ENCODE results near the gene AMH. TPM values are rescaled to one million over a fixed set of nuclear protein-coding genes. Genes with fewer than 3 reads are reported as not detected.
"Not testable (repeated sequence)": the region's sequence is repeated elsewhere in the genome, so short reads cannot be mapped to it uniquely, and the experiment has no call there.

The AMH gene
- total RNA-seq, 1 donor from 2014 or later = 0.86 TPM

DNA sequence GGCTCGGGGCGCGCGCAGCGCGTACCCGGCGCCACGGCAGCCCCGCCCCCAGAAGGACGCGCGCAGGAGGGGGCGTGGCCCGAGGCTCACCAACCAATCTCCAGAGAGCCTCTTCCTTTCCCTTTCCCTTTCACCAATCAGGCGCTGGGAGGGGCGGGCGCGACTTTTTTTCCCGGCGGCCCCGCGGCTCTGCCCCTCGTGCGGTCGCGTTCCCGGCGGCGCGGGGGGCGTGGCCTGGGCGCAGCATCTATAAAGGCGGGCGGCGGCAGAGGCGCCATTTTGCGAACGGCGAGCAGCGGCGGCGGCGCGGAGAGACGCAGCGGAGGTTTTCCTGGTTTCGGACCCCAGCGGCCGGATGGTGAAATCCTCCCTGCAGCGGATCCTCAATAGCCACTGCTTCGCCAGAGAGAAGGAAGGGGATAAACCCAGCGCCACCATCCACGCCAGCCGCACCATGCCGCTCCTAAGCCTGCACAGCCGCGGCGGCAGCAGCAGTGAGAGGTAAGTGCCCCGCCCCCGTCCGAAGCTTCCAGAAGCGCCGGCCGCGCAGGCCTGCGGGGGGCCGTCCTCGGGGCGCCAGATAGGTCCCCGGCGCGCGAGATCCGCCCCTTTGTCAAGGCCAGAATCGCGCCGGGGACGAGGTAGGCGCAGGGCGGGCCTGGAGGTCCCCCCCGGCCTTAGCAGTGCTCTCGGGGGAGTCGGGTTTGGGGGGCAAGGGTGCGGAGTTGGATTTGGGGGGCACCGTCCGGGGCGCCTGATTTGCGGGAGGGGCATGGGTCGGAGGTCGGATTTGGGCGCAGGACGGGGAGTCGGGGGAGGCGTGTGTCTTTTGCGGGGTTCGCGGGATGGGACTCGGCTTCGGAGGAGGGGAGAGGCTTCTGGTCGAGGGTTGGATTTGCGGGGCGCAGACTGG lies 20.4 kb downstream of the AMH start:
- peak; percentile 80 for DNase-seq (ENCODE audit: low read depth, low spot score)

DNA sequence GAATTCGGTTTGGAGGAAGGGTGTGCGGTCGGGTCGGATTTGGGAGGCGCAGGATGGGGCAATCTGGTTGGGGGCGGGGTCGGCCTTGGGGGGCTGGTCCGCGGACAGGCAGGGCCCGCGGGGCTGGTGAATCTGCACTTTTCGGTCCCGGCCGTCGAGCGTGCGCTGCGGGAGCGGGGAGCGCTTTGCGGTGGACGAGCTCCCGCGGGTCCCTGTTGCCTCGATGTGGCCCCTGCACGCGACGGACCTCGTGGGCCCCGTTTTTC lies 21.0 kb downstream of the AMH start:
- no peak for DNase-seq (ENCODE audit: low read depth, low spot score)

DNA sequence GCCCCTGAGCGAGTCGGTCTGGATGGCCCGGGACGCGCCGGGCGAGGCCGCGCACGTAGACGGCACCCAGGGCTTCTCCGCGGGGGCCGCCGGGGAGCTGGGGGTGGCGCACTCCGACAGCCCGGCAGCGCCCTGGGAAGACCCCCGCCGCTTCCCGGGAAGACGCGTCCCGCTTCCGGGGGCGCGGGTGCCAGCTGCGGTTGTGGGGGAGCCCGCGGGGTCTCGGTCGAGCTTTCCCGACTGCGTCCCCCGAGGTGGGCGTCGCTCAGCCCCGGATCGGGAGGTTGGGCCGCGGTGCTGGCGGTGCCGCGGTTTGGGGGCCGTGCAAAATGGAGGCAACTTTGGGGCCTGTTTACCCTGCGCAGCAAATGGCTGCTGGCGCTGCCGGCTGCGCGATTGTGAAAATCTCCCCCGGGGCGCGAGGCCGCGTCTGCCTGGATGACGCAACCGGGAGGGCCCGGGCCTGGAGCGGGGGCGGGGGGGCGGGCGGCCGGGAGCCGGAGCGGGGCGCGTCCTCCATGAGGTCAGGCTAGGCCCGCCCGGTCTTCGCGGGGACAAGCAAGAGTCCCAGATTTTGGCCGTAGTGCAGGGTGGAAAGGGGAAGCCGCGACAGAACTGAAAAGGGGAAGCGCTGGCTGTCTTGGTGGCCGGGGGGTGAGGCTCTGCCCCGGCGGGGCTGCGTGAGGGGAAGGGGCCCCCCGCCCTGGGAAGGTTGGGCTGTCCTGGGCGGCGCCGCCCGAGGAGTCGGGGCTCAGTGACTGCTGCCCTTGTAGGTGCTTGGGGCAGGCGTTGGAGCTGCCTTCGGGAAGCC lies 21.5 kb downstream of the AMH start:
- DNase-seq (ENCODE audit: low read depth, low spot score) = peak; percentile 39

DNA sequence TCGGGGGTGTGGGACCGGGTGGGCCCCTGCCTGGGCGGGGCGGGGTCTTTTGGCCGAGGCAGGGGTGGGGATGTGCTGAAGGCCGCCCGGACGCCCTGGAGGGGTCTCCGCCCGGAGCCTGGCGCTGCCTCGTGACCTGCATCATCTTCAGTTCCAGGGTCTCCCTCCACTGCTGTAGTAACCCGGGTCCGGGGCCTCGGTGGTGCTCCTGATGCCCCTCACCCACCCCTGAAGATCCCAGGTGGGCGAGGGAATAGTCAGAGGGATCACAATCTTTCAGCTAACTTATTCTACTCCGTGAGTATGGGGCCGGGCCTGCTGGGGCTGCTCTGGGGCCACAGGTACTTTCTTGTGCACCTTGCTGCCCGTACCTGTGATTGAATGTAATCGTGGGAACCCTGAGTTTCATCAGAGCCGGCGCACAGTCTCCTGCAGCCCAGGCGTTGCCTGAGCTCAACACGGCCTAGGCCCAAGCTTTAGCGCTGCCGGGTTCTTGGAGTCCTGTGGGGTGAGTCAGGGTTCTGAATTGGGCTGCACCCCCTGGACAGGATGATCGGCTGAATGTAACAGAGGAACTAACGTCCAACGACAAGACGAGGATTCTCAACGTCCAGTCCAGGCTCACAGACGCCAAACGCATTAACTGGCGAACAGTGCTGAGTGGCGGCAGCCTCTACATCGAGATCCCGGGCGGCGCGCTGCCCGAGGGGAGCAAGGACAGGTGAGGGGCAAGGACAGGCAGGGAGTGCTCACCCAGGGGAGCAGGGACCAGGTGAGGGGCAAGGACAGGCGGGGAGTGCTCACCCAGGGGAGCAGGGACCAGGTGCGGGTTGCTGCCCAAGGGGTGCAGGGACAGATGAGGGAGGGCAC lies 22.3 kb downstream of the AMH start:
- no peak for DNase-seq (ENCODE audit: low read depth, low spot score)

DNA sequence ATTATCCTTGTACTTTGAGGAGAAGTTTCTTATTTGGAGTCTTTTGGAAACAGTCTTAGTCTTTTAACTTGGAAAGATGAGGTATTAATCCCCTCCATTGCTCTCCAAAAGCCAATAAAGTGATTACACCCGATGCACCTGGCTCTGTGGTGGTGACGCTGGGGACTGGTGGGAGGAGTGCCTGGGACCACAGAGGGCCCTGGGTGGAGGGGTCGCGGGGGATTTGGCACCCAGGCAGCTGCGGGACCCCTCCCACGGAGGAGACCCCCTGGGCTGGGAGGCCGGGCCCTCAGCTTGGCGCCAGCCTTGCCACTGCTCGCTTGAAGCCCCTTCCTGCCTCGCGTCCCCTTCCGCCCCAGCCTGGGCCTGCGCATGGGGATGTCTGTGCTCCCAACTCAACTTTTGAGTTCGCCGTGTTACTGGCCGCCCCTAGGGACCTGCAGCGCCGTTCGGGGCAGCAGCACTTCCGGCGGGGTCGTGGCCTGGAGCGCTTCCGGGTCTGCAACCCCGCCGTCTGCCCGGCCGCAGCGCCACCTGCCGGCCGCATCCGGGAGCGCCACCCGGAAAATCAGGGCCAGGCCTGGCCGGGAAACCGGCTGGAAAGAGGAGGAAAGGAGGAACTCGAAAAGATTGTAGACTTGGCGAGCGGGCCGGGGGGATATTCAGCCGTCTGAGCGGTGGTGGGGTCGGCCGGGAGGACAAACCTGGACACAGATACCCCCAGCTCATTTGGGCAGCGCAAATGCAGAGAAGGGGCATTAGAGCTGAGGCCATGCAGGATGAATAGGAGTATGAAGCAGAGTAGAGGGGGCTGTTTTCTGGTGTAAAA lies 24.4 kb downstream of the AMH start:
- no peak for DNase-seq (ENCODE audit: low read depth, low spot score)

DNA sequence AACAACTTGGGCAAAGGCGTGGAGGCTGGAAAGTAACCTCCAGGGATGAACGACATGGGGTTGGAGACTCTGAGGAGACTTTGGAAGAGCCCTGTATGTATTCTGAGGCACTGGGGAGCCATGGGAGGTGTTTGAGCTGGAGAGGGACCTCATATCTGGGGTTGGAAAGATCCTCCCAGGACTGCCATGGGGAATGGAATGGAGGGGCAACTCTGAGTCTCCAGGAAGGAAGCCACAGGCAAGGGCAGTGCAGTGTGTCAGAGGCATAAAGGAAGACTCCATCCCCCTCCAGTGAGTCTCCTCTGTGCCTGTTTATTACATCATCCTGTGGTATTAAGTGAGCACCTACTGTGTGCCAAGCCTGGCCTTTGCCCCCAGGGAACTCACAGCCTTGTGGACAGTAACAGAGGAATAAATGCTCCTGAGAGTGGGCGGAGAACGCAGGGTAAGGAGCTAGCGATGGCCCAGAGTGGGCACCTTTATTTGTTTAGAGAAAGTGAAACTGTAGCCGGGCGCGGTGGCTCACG lies 25.1 kb downstream of the AMH start:
- DNase-seq (ENCODE audit: low read depth, low spot score) = no peak

DNA sequence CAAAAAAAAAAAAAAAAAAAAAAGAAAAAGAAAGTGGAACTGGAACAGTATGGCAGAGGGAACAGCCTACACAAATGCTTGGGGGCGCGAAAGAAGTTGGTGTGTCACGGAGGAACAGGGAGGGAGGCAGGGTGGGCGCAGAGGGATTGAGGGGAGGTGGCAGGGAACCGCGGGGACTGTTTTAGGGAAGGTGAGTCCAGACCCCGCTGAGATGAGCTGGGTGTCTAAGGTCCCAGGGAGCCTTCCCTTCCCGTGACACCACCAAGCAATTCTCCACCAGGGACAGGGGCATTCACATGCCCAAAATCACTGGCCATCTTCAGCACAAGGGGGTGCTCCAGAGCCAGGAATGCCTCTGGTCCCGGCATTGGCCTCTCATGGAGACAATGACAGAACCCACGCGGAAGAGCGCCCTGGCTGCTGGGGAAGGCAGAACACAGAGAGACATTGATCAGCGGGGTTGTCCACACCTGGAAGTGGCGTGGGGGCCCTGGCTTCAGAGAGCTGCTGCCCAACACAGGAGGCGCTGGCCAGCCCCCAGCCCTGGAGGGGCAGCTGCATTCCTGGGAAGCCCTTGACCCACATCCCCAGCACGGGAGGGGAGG lies 25.9 kb downstream of the AMH start:
- no peak for DNase-seq (ENCODE audit: low read depth, low spot score)

DNA sequence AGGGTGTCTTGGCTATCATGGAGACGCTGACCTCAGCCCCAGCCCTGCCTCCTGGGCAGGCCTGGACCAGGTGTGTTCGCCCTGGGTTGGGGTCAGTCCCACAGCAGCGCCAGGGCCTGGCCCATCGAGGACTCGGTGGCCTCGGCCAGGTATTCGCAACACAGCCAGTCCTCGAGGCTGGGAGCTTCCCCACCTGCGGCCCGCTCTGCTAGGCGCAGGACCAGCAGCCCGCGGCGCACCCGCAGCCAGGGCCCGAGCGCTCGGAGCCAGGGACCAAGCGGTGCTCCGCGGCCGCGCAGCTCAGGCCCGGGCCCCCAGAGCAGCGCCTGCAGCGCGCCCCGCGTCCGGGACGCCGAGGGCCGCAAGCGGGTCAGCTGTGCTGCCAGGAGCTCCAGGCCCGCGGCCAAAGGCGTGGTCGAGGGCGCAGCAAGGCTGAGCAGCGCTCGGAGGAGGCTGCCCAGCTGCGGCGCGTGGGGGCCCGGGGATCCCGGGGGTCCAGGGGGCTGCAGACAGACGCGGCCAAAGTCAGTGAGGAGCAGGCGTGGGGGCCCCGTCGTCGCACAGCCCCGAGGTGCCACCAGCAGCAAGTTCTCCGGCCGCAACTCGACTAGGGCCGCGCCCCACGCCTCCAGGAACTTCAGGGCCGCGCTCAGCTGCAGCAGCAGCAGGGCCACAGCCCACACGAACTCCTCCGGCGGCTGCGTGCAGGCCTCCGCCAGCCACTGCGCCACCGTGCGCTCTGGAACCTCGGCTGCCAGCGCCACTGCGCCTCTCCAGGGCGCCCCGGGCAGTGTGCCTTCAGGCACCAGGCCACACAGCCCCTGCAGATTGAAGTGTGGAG lies 26.7 kb downstream of the AMH start:
- DNase-seq (ENCODE audit: low read depth, low spot score) = no peak

DNA sequence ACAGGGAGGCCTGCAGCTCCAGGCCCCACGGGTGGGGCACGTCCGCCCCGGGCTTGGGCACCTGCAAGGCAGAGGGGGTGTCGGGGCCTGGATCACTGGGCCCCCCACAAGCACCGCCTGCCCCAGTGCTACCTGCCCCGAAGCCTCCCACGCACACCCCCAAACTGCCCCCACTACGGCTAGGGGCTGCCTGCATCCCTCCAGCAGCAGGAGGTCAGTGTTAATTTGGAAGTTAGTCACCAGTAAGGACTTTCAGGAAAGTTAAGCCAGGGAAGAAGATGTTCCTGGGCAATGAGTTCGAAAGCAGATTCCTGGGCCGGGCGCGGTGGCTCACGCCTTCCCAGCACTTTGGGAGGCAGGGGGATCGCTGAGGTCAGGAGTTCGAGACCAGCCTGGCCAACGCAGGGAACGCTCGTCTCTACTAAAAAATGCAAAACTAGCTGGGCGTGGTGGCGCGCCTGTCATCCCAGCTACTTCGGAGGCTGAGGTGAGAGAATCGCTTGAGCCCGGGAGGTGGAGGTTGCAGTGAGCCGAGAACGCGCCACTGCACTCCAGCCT lies 27.4 kb downstream of the AMH start:
- no peak for DNase-seq (ENCODE audit: low read depth, low spot score)

DNA sequence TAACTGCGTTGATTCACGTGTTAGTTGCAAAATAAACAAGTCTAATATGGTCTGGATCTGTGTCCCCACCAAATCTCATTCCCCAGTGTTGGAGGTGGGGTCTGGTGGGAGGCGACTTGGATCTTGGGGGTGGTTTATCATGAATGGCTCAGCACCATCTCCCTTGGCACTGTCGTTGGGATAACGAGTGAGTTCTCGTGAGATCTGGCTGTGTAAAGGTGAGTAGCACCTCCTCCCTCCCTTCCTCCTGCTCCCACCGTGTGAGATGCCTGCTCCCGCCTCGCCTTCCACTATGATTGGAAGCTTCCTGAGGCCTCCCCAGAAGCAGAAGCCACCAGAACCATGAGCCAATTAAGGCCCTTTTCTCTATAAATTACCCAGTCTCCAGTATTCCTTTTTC lies 28.0 kb downstream of the AMH start:
- DNase-seq (ENCODE audit: low read depth, low spot score) = no peak

DNA sequence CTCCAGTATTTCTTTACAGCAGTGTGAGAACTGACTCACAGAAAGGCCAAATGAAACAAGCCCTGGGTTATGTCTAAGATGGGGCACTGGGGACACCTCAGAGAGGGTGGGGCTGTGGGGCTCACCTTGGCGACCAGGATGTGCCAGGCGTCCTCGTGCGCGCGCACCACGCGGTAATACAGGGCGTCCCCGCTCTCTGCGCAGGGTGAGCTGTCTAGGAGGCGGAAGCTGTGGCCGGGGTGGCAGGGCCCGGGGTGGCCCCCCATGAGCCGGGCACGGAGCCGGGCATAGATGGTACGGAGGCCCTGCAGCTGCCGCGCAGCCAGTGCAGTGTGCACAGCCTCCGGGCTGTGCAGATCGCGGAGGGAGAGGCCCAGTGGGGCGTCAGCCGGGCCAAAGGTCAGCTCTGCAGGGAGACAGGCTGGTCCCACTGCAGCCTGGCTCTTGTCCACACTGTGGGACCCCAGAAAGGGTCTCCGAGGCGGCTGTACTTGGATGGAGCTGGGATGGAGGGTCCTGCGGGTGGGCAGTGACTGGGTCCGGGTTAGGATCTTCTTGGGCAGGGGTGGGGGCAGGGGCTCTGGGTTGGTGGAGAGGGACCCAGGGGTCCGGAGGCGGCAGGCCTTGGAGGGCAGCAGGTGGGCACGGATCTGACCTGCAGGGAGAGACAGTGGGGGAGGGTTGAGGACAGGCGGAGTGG lies 29.5 kb downstream of the AMH start:
- no peak for DNase-seq (ENCODE audit: low read depth, low spot score)

DNA sequence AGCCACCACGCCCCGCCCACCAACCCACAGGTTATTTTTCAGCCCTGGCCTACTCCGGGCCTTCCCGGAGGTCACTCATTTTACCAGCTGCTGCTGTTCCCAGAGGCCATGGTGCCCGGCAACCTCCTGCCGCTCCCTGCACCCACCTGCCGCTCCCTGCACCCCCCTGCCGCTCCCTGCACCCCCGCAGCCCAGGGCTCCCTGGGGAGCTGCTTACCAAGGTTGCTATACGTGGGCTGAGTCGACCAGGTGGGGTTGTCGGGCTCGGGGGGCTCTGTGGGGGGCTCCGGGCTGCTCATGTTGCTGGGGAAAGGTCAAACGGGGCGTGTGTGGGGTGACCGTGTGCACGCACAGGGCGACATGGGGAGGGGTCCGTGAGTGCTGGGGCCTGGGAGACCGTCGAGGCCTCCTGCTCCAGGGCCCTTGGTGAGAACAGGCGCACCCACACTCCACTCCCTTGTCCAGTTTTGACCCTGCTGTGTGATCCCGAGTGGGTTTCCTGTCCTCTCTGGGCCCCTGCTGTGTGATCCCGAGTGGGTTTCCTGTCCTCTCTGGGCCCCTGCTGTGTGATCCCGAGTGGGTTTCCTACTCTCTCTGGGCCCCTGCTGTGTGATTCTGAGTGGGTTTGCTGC lies 31.6 kb downstream of the AMH start:
- no peak for DNase-seq (ENCODE audit: low read depth, low spot score)

DNA sequence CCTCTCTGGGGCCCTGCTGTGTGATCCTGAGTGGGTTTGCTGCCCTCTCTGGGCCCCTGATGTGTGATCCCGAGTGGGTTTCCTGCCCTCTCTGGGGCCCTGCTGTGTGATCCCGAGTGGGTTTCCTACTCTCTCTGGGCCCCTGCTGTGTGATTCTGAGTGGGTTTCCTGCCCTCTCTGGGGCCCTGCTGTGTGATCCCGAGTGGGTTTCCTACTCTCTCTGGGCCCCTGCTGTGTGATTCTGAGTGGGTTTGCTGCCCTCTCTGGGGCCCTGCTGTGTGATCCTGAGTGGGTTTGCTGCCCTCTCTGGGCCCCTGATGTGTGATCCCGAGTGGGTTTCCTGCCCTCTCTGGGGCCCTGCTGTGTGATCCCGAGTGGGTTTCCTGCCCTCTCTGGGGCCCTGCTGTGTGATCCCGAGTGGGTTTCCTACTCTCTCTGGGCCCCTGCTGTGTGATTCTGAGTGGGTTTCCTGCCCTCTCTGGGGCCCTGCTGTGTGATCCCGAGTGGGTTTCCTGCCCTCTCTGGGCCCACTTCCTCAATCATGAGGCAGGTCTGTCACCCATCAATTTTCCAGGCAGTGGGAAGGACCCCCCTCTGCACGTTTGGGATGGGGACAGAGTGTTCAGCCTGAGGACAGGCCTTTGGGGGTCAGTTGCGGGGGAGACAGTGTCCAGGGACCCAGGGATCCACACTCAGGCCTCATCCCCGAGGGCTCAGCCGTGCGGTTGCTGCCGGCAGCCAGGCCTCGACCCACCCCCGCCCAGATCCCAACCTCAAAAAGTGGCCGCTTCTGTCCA lies 32.3 kb downstream of the AMH start:
- DNase-seq (ENCODE audit: low read depth, low spot score) = not testable (repeated sequence)

DNA sequence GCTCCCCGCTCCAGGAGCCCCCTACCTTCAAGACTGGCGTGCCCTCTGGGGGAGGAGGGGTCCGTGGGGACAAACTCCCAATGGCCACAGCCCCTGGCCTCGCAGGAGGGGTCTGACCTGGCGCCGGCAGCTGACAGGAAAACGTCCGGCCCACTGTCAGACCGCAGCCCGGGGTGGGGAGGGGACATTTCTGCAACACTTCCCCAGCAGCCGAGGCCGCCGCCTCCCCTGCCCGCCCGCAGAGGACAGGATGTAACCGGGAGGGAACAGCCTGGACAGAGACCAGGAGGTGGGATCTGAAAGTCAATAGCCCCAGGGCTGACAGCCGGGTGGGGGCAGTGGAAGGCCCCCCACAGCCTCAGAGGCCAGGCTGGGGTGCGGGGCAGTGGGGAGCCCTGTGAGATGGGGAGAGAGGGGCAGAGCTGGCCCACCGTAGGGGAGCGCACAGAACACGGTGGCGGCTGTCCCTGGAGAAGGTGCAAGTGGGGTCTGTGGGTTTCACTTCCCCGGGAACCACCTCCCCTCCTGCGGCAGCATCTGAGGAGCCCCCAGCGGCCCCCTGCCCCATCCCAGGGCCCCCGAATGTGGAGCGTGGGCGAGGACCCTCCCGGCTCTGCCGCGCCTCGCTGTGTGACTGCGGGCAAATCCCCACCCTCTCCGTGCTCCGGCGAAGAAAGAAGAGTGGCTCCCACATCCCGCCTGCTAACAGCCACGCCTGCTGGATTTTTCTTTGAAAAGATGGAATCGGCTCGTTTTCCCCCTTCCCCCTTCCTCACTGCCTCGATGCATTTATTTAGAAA lies 33.1 kb downstream of the AMH start, which contains the start of gene PEAK3:
Gene PEAK3 (minus strand): TSS at position 114 of the 800 bp plus-strand sequence. CDS start 1,244 bp downstream, outside the sequence.
- DNase-seq (ENCODE audit: low read depth, low spot score) = no peak

DNA sequence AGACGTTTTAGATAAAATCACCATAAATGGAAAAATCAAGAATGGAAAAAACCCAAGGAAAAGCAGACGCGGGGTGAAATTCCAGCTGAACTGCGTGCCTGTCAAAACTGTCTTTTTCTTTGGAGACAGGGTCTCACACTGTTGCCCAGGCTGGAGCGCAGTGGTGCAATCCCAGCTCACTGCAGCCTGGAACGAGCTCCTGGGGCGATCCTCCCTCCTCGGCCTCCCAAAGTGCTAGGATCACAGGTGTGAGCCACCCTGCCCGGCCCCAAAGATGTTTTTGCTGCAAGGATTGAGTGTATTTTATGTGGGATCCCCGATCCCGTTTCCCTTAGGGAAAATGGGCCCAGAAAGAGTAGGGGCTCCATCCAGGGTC lies 33.7 kb downstream of the AMH start:
- no peak for DNase-seq (ENCODE audit: low read depth, low spot score)

DNA sequence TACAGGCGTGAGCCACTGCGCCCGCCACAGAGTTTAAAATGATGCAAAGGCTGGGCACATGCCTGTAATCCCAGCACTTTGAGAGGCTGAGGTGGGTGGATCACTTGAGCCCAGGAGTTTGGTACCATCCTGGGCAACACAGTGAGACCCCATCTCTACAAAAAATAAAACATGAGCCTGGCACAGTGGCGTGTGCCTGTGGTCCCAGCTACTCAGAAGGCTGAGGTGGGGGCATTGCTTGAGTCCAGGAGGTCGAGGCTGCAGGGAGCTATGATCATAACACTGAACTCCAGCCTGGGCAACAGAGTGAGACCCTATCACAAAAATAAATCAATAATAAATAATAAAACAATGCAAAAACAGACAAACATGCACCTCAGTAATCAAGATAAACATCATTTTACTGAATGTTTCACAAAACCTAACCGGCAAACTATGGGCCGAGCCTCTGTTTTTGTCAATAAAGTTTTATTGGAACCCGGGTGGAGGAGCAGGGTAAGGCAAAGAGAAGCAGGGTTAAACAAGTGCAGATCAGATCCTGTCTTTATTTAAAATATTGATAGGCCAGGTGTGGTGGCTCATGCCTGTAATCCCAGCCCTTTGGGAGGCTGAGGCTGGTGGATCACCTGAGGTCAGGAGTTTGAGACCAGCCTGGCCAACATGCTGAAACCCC lies 34.8 kb downstream of the AMH start:
- no peak for DNase-seq (ENCODE audit: low read depth, low spot score)

Data from pulmonary artery endothelial cell (primary cell).